Thyroid gland (tissue), 4 donors: ENCODE measurements around the gene CDK5R1. TPM values are rescaled to one million over a fixed set of nuclear protein-coding genes. Genes with fewer than 3 reads are reported as not detected.
"Not testable (repeated sequence)": the region's sequence is repeated elsewhere in the genome, so short reads cannot be mapped to it uniquely, and the experiment has no call there.

Source experiments
- DNase-seq, 2 donors: peaks; one replicate each; pipeline ENCODE4 v3.0.0-alpha.2; 2019
- H3K27ac ChIP-seq, 3 donors: fragments of 200-600 bp; sonication (generic); 1 replicate in 2 of 3; 2 replicates in 1 of 3; pipeline ENCODE4 v1.5.1; 2016 to 2019; ENCODE audit warnings: mild to moderate bottlenecking in 1 of 3, moderate library complexity in 1 of 3
- H3K27me3 ChIP-seq: fragments of 200-600 bp; sonication (generic); one replicate; pipeline ENCODE4 v1.5.1; 2019
- H3K36me3 ChIP-seq, 2 donors: fragments of 200-600 bp; sonication (generic); one replicate each; pipeline ENCODE4 v1.5.1; 2016 to 2019
- H3K4me1 ChIP-seq, 2 donors: fragments of 200-600 bp; sonication (generic); one replicate each; pipeline ENCODE4 v1.5.1; 2017 to 2019
- H3K4me3 ChIP-seq, 3 donors: fragments of 200-600 bp; sonication (generic); replicated peaks in 1 of 3; 1 replicate in 2 of 3; 2 replicates in 1 of 3; pipeline ENCODE4 v1.5.1; 2016; ENCODE audit warnings: mild to moderate bottlenecking in 1 of 3
- H3K9me3 ChIP-seq: fragments of 200-600 bp; sonication (generic); one replicate; pipeline ENCODE4 v1.5.1; 2017
- POLR2A ChIP-seq, 2 donors: fragments of 450-650 bp; IDR thresholded peaks; one replicate each; pipeline ENCODE4 v1.6.1; 2017; ENCODE audit warnings: antibody characterized with exemption in 2 of 2, mild to moderate bottlenecking in 2 of 2, moderate library complexity in 1 of 2
- WGBS, 2 donors: methylation state at CpG; one replicate each; pipeline ENCODE4 v1.1.5; 2017; 5-methylcytosine and 5-hydroxymethylcytosine counted together
- intact Hi-C: fragments of 100-400 bp; cut with DNase I; formaldehyde crosslinking; loops from one replicate; pipeline ENCODE4 v1.15.1; 2023
- total RNA-seq, 4 donors: library from RNA; depleted of rRNA; stranded (reverse); fragments of >200 nt; gene quantifications; one replicate each; pipeline ENCODE4 v1.2.3, GENCODE V29; 2016
- TF ChIP-seq, protein P1 (sequence below), 6 experiments: fragments of 200-600 bp in 3 of 6; fragments of 450-650 bp in 3 of 6; sonication (generic) in 3 of 6; IDR thresholded peaks; one replicate each; pipeline ENCODE4 v1.5.1; 2016 to 2019; ENCODE audit warnings: antibody characterized with exemption in 6 of 6, mild to moderate bottlenecking in 2 of 6, inconsistent platforms in 1 of 6, moderate library complexity in 1 of 6

Gene CDK5R1
- total RNA-seq, 4 donors from 2014 or later: 0.49 to 0.78 (median 0.58) TPM

DNA sequence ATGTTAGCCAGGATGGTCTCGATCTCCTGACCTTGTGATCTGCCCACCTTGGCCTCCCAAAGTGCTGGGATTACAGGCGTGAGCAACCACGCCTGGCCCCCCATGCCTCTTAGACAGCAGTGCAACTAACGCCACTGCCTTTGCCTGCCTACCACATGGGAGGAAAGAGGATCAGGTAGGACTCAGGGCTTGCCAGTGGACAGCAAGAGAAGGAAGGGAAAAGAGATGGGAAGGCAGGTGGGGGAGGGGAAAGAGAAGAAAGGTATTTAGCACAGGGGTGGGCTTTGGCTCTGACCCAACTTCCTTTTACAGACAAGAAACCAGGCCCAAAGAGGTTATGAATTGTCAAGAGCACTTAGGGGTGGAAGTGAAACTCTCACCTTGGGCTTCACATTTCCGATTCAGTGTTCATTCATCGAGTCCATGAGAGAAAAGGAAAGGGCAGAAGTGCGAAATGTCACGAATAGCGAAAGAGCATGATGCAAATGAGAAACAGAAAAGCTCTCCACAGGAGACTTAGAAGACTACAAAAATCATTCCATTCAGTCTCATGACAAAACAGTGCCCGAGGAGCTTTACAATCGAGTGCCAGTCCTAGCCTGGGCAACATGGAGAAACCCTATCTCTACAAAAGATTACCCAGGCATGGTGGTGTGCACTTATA lies 36.4 kb downstream of the CDK5R1 start:
- no peak for DNase-seq
- Histone ChIP-seq H3K9me3 (no peaks in the 10 kb centered on the region), H3K4me3 (no peak overlapping the region), H3K4me1 (peaks cover 4 to 17% of the 10 kb centered on the region in 2 donors), H3K36me3 (no peaks in the 10 kb centered on the region), H3K27me3 (no peaks in the 10 kb centered on the region), H3K27ac (no peak overlapping the region)
- intact Hi-C loops: no loop called here
- WGBS, 2 donors: 70 to 74% methylated on average over 11 of the region's 11 CpGs
- TF ChIP-seq, protein P1, sequence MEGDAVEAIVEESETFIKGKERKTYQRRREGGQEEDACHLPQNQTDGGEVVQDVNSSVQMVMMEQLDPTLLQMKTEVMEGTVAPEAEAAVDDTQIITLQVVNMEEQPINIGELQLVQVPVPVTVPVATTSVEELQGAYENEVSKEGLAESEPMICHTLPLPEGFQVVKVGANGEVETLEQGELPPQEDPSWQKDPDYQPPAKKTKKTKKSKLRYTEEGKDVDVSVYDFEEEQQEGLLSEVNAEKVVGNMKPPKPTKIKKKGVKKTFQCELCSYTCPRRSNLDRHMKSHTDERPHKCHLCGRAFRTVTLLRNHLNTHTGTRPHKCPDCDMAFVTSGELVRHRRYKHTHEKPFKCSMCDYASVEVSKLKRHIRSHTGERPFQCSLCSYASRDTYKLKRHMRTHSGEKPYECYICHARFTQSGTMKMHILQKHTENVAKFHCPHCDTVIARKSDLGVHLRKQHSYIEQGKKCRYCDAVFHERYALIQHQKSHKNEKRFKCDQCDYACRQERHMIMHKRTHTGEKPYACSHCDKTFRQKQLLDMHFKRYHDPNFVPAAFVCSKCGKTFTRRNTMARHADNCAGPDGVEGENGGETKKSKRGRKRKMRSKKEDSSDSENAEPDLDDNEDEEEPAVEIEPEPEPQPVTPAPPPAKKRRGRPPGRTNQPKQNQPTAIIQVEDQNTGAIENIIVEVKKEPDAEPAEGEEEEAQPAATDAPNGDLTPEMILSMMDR (IDR thresholded peaks at IDR 0.05): no peak
- TF ChIP-seq POLR2A (IDR thresholded peaks at IDR 0.05): no peak

DNA sequence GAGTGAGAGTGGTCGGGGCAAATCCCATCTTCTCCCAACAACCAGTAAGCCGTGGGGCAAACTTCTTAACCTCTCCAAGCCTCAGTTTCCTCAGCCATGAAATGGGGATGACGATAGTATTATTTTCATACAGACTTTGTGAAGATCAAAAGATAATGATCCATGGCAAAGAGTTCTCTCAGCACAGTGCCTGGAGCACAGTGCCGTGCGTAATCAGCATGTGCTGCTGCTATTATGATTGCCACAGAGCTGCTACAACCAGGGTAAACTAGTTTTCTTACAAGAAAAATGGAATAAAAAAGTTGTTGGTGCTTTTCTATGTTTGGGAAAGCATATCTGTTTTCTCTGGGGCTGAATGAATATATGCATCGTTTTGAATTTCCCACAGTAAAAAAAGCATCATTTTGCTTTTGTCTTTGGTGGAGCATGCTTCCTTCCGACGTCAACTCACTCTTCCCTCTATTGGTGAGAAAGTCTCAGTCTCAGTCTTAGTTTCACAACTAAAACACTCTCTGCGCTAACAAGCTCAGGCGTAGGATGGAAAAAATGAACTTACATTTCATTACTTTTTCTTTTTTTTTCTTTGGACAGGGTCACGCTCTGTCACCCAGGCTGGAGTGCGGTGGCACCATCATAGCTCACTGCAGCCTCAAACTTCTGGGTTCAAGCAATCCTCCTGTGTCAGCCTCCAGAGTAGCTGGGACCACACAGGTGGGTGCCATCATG lies 37.2 kb downstream of the CDK5R1 start:
- intact Hi-C loops: no loop called here
- no peaks in the 10 kb centered on the region for H3K36me3 ChIP-seq
- DNase-seq: no peak
- H3K27me3 ChIP-seq: no peaks in the 10 kb centered on the region
- H3K27ac ChIP-seq: no peak overlapping the region
- TF ChIP-seq, protein P1 (IDR thresholded peaks at IDR 0.05): no peak
- TF ChIP-seq POLR2A (IDR thresholded peaks at IDR 0.05): no peak
- peaks cover under 1 to 12% of the 10 kb centered on the region in 2 donors for H3K4me1 ChIP-seq
- H3K9me3 ChIP-seq: no peaks in the 10 kb centered on the region
- H3K4me3 ChIP-seq: no peak overlapping the region
- 87 to 93% methylated on average over 12 of the region's 12 CpGs for WGBS, 2 donors

DNA sequence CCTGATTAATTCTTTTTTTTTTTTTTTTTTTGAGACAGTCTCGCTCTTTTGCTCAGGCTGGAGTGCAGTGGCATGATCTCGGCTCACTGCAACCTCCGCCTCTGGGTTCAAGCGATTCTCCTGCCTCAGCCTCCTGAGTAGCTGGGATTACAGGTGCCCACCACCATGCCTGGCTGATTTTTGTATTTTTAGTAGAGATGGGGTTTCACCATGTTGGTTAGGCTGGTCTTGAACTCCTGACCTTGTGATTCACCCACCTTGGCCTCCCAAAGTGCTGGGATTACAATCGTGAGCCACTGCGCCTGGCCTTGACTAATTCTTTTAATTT lies 37.7 kb downstream of the CDK5R1 start:
- H3K4me1 ChIP-seq: peaks cover 0 to 10% of the 10 kb centered on the region in 2 donors
- 96 to 97% methylated on average over 6 of the region's 6 CpGs for WGBS, 2 donors
- DNase-seq, H3K9me3 ChIP-seq, H3K36me3 ChIP-seq, H3K4me3 ChIP-seq, H3K27me3 ChIP-seq, intact Hi-C loops, H3K27ac ChIP-seq: not testable (repeated sequence)

DNA sequence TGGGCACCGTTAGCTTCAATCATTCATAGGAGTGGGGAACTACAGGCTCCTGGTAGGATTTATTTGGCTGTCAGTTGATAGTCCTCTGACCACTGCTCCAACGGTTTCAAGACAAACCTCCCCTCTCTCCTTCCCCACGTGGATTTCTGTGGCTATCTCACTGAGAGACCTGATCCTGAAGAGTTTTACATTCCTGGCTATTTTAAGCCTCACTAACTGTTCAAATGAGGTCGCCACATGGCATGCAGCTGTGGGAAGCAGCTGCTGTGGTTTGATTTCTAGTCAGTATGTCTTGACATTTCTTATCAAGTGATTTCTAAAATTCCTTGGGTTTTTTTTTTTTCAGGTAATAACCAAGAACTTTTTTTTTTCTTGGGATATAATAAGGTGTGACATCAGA lies 38.3 kb downstream of the CDK5R1 start:
- H3K4me1 ChIP-seq: peaks cover 0 to 4% of the 10 kb centered on the region in 2 donors
- no peaks in the 10 kb centered on the region for H3K9me3 ChIP-seq
- H3K36me3 ChIP-seq: no peaks in the 10 kb centered on the region
- no peak for DNase-seq
- TF ChIP-seq, protein P1 (IDR thresholded peaks at IDR 0.05): no peak
- no peak for TF ChIP-seq POLR2A (IDR thresholded peaks at IDR 0.05)
- 52 to 53% methylated on average over 4 of the region's 4 CpGs for WGBS, 2 donors
- no peaks in the 10 kb centered on the region for H3K27me3 ChIP-seq
- H3K4me3 ChIP-seq: no peak overlapping the region
- intact Hi-C loops: no loop called here
- no peak overlapping the region for H3K27ac ChIP-seq

DNA sequence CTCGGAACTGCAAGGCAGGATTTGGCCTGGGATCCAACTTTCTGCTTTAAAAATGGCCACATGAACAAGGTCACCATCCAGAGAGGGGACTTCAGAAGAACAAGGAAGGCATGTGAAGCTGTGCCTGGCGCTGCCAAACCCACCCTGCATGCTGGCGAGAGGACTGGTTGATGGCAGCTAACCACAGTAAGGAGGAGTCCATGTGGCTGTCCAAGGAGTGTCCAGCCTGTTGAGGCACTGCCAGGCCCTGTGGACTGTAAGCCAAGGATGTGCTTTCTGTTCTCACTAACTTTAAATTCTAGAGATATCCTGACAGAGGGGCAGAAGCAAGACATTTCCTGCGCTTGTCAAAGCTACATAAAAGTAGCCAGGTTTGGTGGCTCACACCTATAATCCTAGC lies 40.4 kb downstream of the CDK5R1 start:
- no peak overlapping the region for H3K4me3 ChIP-seq
- no peaks in the 10 kb centered on the region for H3K36me3 ChIP-seq
- no peak for DNase-seq
- H3K9me3 ChIP-seq: no peaks in the 10 kb centered on the region
- no peak overlapping the region for H3K27ac ChIP-seq
- 97 to 98% methylated on average over 3 to 4 of the region's 4 CpGs for WGBS, 2 donors
- no peaks in the 10 kb centered on the region for H3K4me1 ChIP-seq
- H3K27me3 ChIP-seq: no peaks in the 10 kb centered on the region
- no peak for TF ChIP-seq POLR2A (IDR thresholded peaks at IDR 0.05)
- TF ChIP-seq, protein P1 (IDR thresholded peaks at IDR 0.05): no peak
- intact Hi-C loops: no loop called here
